ENCODE results near the gene SUCLA2.
"Not testable (repeated sequence)": the region's sequence is repeated elsewhere in the genome, so short reads cannot be mapped to it uniquely, and the experiment has no call there.

Gene SUCLA2

GRCh38 chr13:47962237-47962636, 38.8 kb downstream of the SUCLA2 start:
- H3K4me3 ChIP-seq (ENCODE audit: low read depth, low read length): no peak overlapping the region
- TF ChIP-seq CTCF (IDR thresholded peaks at IDR 0.05; ENCODE audit: borderline replicate concordance, insufficient read depth, low read depth, low read length): no peak

- no peak for TF ChIP-seq CTCF (IDR thresholded peaks at IDR 0.05; ENCODE audit: borderline replicate concordance, insufficient read depth, low read depth, low read length)
- H3K4me3 ChIP-seq (ENCODE audit: low read depth, low read length): no peak overlapping the region
These were observed 41.4 kb downstream of the SUCLA2 start for GRCh38 chr13:47959468-47960247.

- TF ChIP-seq CTCF (IDR thresholded peaks at IDR 0.05; ENCODE audit: borderline replicate concordance, insufficient read depth, low read depth, low read length): no peak
- H3K4me3 ChIP-seq (ENCODE audit: low read depth, low read length): no peak overlapping the region
These were observed 44.0 kb downstream of the SUCLA2 start for GRCh38 chr13:47957073-47957472.

GRCh38 chr13:47955836-47956235, 45.2 kb downstream of the SUCLA2 start:
- H3K4me3 ChIP-seq (ENCODE audit: low read depth, low read length): no peak overlapping the region
- no peak for TF ChIP-seq CTCF (IDR thresholded peaks at IDR 0.05; ENCODE audit: borderline replicate concordance, insufficient read depth, low read depth, low read length)

GRCh38 chr13:47949799-47950198, 51.3 kb downstream of the SUCLA2 start:
- no peak overlapping the region for H3K4me3 ChIP-seq (ENCODE audit: low read depth, low read length)
- TF ChIP-seq CTCF (IDR thresholded peaks at IDR 0.05; ENCODE audit: borderline replicate concordance, insufficient read depth, low read depth, low read length): no peak

GRCh38 chr13:47945738-47946137, 55.3 kb downstream of the SUCLA2 start:
- TF ChIP-seq CTCF (IDR thresholded peaks at IDR 0.05; ENCODE audit: borderline replicate concordance, insufficient read depth, low read depth, low read length): no peak
- no peak overlapping the region for H3K4me3 ChIP-seq (ENCODE audit: low read depth, low read length)

- H3K4me3 ChIP-seq (ENCODE audit: low read depth, low read length): not testable (repeated sequence)
These were observed 55.9 kb downstream of the SUCLA2 start for GRCh38 chr13:47945146-47945545.
